Measurements from ENCODE around the gene FOXN3.
"Not testable (repeated sequence)": the region's sequence is repeated elsewhere in the genome, so short reads cannot be mapped to it uniquely, and the experiment has no call there.

FOXN3 gene

GRCh38 chr14:89185919-89186855, 230.8 kb downstream of the FOXN3 start:
- no peak for DNase-seq

GRCh38 chr14:89184952-89185351, 232.1 kb downstream of the FOXN3 start:
- DNase-seq: no peak

GRCh38 chr14:89182326-89182725, 234.7 kb downstream of the FOXN3 start:
- no peak for DNase-seq

GRCh38 chr14:89180546-89180945, 236.5 kb downstream of the FOXN3 start:
- DNase-seq: no peak

GRCh38 chr14:89179891-89180404, 237.1 kb downstream of the FOXN3 start:
- no peak for DNase-seq

GRCh38 chr14:89178800-89179535, 238.1 kb downstream of the FOXN3 start:
- no peak for DNase-seq

- no peak for DNase-seq
Observed at GRCh38 chr14:89178376-89178775, 238.7 kb downstream of the FOXN3 start.

- no peak for DNase-seq
Observed at GRCh38 chr14:89175881-89176799, 240.9 kb downstream of the FOXN3 start.

GRCh38 chr14:89171628-89172027, 245.4 kb downstream of the FOXN3 start:
- no peak for DNase-seq

- DNase-seq: no peak
Observed at GRCh38 chr14:89171168-89171567, 245.9 kb downstream of the FOXN3 start.

GRCh38 chr14:89167705-89168104, 249.3 kb downstream of the FOXN3 start:
- DNase-seq: no peak

- DNase-seq: no peak
Observed at GRCh38 chr14:89166633-89167032, 250.4 kb downstream of the FOXN3 start.

- no peak for DNase-seq
Observed at GRCh38 chr14:89165189-89166181, 251.5 kb downstream of the FOXN3 start.

GRCh38 chr14:89164168-89165073, 252.6 kb downstream of the FOXN3 start:
- DNase-seq: no peak

- peak in 1 of 2 experiments; percentile 6 for DNase-seq
Observed at GRCh38 chr14:89163031-89163636, 253.9 kb downstream of the FOXN3 start.

GRCh38 chr14:89162586-89162985, 254.4 kb downstream of the FOXN3 start:
- DNase-seq: no peak

GRCh38 chr14:89160437-89160836, 256.6 kb downstream of the FOXN3 start:
- DNase-seq: no peak

- DNase-seq: peak in 1 of 2 experiments; percentile 34
Observed at GRCh38 chr14:89158701-89159100, 258.3 kb downstream of the FOXN3 start.

GRCh38 chr14:89158104-89158503, 258.9 kb downstream of the FOXN3 start:
- not testable (repeated sequence) for DNase-seq

- no peak for DNase-seq
Observed at GRCh38 chr14:89155491-89155890, 261.5 kb downstream of the FOXN3 start.
